Measurements from ENCODE around the gene MYCBPAP. TPM values are rescaled to one million over a fixed set of nuclear protein-coding genes. Genes with fewer than 3 reads are reported as not detected.

Gene MYCBPAP
- total RNA-seq, 4 donors from 2014 or later, result 0.42 to 4.6 (median 1.3) TPM

- 86% methylated on average over 8 of the region's 8 CpGs for WGBS
- TF ChIP-seq CTCF (IDR thresholded peaks at IDR 0.05) (no peak), POLR2A (IDR thresholded peaks at IDR 0.05) (no peak), POLR2AphosphoS5 (IDR thresholded peaks at IDR 0.05) (no peak), EP300 (IDR thresholded peaks at IDR 0.05) (no peak)
- Histone ChIP-seq H3K4me1 (peaks cover 20% of the 10 kb centered on the region), H3K4me3 (no peak overlapping the region), H3K36me3 (no peaks in the 10 kb centered on the region), H3K9me3 (no peaks in the 10 kb centered on the region), H3K27ac (no peak overlapping the region), H3K27me3 (no peaks in the 10 kb centered on the region)
- no peak for DNase-seq (ENCODE audit: low spot score in 2 of 2)
These were observed 11.0 kb downstream of the MYCBPAP start for GRCh38 chr17:50519141-50519834.

- WGBS, result 91% methylated on average over 2 of the region's 2 CpGs
- H3K4me1 ChIP-seq, result peaks cover 8% of the 10 kb centered on the region
These were observed 12.2 kb downstream of the MYCBPAP start for GRCh38 chr17:50520483-50520882.

GRCh38 chr17:50521514-50521913, 13.3 kb downstream of the MYCBPAP start:
- Histone ChIP-seq H3K27ac (no peak overlapping the region), H3K9me3 (no peaks in the 10 kb centered on the region), H3K36me3 (no peaks in the 10 kb centered on the region), H3K27me3 (no peaks in the 10 kb centered on the region), H3K4me3 (no peak overlapping the region), H3K4me1 (peaks cover 7% of the 10 kb centered on the region)
- 71% methylated on average over 2 of the region's 2 CpGs for WGBS
- no peak for TF ChIP-seq POLR2A (IDR thresholded peaks at IDR 0.05)
- no peak for TF ChIP-seq EP300 (IDR thresholded peaks at IDR 0.05)
- no peak for TF ChIP-seq POLR2AphosphoS5 (IDR thresholded peaks at IDR 0.05)
- TF ChIP-seq CTCF (IDR thresholded peaks at IDR 0.05), result no peak
- no peak for DNase-seq (ENCODE audit: low spot score in 2 of 2)

More at GRCh38 chr17:50520483-50520882, 12.2 kb downstream of the MYCBPAP start:
- Histone ChIP-seq H3K4me3 (no peak overlapping the region), H3K27me3 (no peaks in the 10 kb centered on the region), H3K36me3 (no peaks in the 10 kb centered on the region), H3K9me3 (no peaks in the 10 kb centered on the region), H3K27ac (no peak overlapping the region)
- DNase-seq (ENCODE audit: low spot score in 2 of 2), result no peak
- TF ChIP-seq EP300 (IDR thresholded peaks at IDR 0.05), result no peak

- Histone ChIP-seq H3K4me3 (no peak overlapping the region), H3K9me3 (no peaks in the 10 kb centered on the region), H3K36me3 (no peaks in the 10 kb centered on the region), H3K27ac (no peak overlapping the region), H3K27me3 (no peaks in the 10 kb centered on the region), H3K4me1 (no peaks in the 10 kb centered on the region)
- 88% methylated on average over 10 of the region's 10 CpGs for WGBS
- TF ChIP-seq POLR2A (IDR thresholded peaks at IDR 0.05) (no peak), CTCF (IDR thresholded peaks at IDR 0.05) (no peak), EP300 (IDR thresholded peaks at IDR 0.05) (no peak), POLR2AphosphoS5 (IDR thresholded peaks at IDR 0.05) (no peak)
- no peak for DNase-seq (ENCODE audit: low spot score in 2 of 2)
These were observed 14.5 kb downstream of the MYCBPAP start for GRCh38 chr17:50522766-50523165.

- H3K4me1 ChIP-seq, result no peaks in the 10 kb centered on the region
- no peaks in the 10 kb centered on the region for H3K9me3 ChIP-seq
- H3K4me3 ChIP-seq, result no peak overlapping the region
- no peaks in the 10 kb centered on the region for H3K36me3 ChIP-seq
- peaks cover under 1% of the 10 kb centered on the region for H3K27me3 ChIP-seq
- TF ChIP-seq EP300 (IDR thresholded peaks at IDR 0.05), result no peak
- no peak for TF ChIP-seq POLR2AphosphoS5 (IDR thresholded peaks at IDR 0.05)
- no peak for TF ChIP-seq CTCF (IDR thresholded peaks at IDR 0.05)
- no peak for TF ChIP-seq POLR2A (IDR thresholded peaks at IDR 0.05)
- no peak overlapping the region for H3K27ac ChIP-seq
- 49% methylated on average over 2 of the region's 2 CpGs for WGBS
- DNase-seq (ENCODE audit: low spot score in 2 of 2), result no peak
These were observed 15.0 kb downstream of the MYCBPAP start for GRCh38 chr17:50523208-50523607.

Measured in suprapubic skin (tissue), 4 donors.